Hepatocyte (in vitro differentiated cells): ENCODE measurements around the gene CDCP1. TPM values are rescaled to one million over a fixed set of nuclear protein-coding genes. Genes with fewer than 3 reads are reported as not detected.

ENCODE experiments used
- DNase-seq: peaks from one replicate; pipeline ENCODE4 v3.0.0-alpha.2; 2016; ENCODE audit warnings: low spot score
- H2AFZ ChIP-seq: fragments of 200-600 bp; sonication (generic); 2 replicates; pipeline ENCODE4 v1.6.0; 2016; ENCODE audit warnings: antibody characterized with exemption, mild to moderate bottlenecking
- H3K27ac ChIP-seq: fragments of 200-600 bp; sonication (generic); 2 replicates; pipeline ENCODE4 v1.5.1; 2016; ENCODE audit warnings: mild to moderate bottlenecking
- H3K27me3 ChIP-seq: fragments of 200-600 bp; sonication (generic); 2 replicates; pipeline ENCODE4 v1.6.1; 2016
- H3K36me3 ChIP-seq: fragments of 200-600 bp; sonication (generic); replicated peaks from 2 replicates; pipeline ENCODE4 v1.5.1; 2016; ENCODE audit warnings: low read depth; ENCODE audit not compliant: insufficient read depth
- H3K4me1 ChIP-seq: fragments of 200-600 bp; sonication (generic); 2 replicates; pipeline ENCODE4 v1.5.1; 2016; ENCODE audit warnings: mild to moderate bottlenecking, moderate library complexity; ENCODE audit not compliant: insufficient read depth
- H3K4me2 ChIP-seq: fragments of 200-600 bp; sonication (generic); 2 replicates; pipeline ENCODE4 v1.6.0; 2016
- H3K4me3 ChIP-seq: fragments of 200-600 bp; sonication (generic); 2 replicates; pipeline ENCODE4 v1.5.1; 2016; ENCODE audit warnings: mild to moderate bottlenecking
- H3K79me2 ChIP-seq: fragments of 200-600 bp; sonication (generic); 2 replicates; pipeline ENCODE4 v1.6.0; 2017; ENCODE audit warnings: mild to moderate bottlenecking
- H3K9me2 ChIP-seq: fragments of 200-600 bp; sonication (generic); replicated peaks from 2 replicates; pipeline ENCODE4 v1.6.0; 2017; ENCODE audit warnings: mild to moderate bottlenecking; ENCODE audit not compliant: insufficient read depth
- H3K9me3 ChIP-seq: fragments of 200-600 bp; sonication (generic); 2 replicates; pipeline ENCODE4 v1.5.1; 2016; ENCODE audit warnings: low read depth, mild to moderate bottlenecking
- H4K20me1 ChIP-seq: fragments of 200-600 bp; sonication (generic); 2 replicates; pipeline ENCODE4 v1.6.0; 2016; ENCODE audit warnings: mild to moderate bottlenecking; ENCODE audit not compliant: insufficient read depth, poor library complexity, severe bottlenecking
- EZH2 ChIP-seq: fragments of 200-600 bp; sonication (generic); IDR thresholded peaks from 2 replicates; pipeline ENCODE4 v1.6.1; 2016; ENCODE audit warnings: antibody characterized with exemption, mild to moderate bottlenecking, borderline replicate concordance
- EZH2phosphoT487 ChIP-seq: fragments of 200-600 bp; sonication (generic); IDR thresholded peaks from one replicate; pipeline ENCODE4 v1.6.1; 2018; ENCODE audit warnings: antibody characterized with exemption, mild to moderate bottlenecking, low read depth, moderate library complexity; ENCODE audit not compliant: unreplicated experiment, severe bottlenecking
- WGBS: methylation state at CpG from one replicate; pipeline ENCODE4 v1.1.6; 2016; ENCODE audit warnings: low lambda C conversion rate; ENCODE audit errors: missing lambda C conversion rate; 5-methylcytosine and 5-hydroxymethylcytosine counted together
- polyA plus RNA-seq: library from polyadenylated mRNA; unstranded; fragments of >200 nt; fragmentation: Nextera tagmentation; extraction: Ambion mirVana; gene quantifications from 2 replicates; pipeline ENCODE4 v1.2.1, GENCODE V29; 2016
- total RNA-seq: library from RNA; depleted of rRNA; stranded (reverse); fragments of >200 nt; gene quantifications from 2 replicates; pipeline ENCODE4 v1.2.3, GENCODE V29; 2014
- TF ChIP-seq, protein P1 (sequence below): fragments of 200-600 bp; sonication (generic); IDR thresholded peaks from 2 replicates; pipeline ENCODE4 v1.5.1; 2016; ENCODE audit warnings: antibody characterized with exemption, mild to moderate bottlenecking; ENCODE audit not compliant: poor library complexity

CDCP1 gene
- total and polyA plus RNA-seq, 2 experiments from 2014 or later, result 4.8 to 7.0 TPM

DNA sequence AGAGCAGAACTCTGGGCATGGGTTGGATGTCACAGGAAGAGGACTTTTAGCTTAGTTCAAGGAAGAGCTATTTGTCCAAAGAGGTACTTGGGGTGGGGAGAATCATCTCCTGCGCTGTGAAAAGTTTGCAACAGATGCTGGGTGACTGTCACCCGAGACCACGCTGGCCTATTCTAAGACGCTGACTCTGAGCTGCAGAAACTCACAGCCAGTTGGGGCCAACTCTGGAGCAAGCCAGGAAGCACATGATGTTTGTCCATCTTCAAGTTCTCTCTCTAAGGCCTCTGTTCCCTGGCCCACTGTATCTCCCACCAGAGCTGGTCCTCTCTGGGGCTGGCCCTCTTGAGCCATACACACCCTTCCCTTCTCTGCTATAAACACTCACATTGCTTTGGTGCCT, 17.9 kb upstream of the CDCP1 start:
- no peaks in the 10 kb centered on the region for H3K27me3 ChIP-seq
- no peak overlapping the region for H3K27ac ChIP-seq
- no peaks in the 10 kb centered on the region for H3K79me2 ChIP-seq
- peaks cover 17% of the 10 kb centered on the region for H3K4me1 ChIP-seq
- H3K9me2 ChIP-seq, result no peaks in the 10 kb centered on the region
- WGBS, result 98% methylated on average over 4 of the region's 4 CpGs
- TF ChIP-seq, protein P1, sequence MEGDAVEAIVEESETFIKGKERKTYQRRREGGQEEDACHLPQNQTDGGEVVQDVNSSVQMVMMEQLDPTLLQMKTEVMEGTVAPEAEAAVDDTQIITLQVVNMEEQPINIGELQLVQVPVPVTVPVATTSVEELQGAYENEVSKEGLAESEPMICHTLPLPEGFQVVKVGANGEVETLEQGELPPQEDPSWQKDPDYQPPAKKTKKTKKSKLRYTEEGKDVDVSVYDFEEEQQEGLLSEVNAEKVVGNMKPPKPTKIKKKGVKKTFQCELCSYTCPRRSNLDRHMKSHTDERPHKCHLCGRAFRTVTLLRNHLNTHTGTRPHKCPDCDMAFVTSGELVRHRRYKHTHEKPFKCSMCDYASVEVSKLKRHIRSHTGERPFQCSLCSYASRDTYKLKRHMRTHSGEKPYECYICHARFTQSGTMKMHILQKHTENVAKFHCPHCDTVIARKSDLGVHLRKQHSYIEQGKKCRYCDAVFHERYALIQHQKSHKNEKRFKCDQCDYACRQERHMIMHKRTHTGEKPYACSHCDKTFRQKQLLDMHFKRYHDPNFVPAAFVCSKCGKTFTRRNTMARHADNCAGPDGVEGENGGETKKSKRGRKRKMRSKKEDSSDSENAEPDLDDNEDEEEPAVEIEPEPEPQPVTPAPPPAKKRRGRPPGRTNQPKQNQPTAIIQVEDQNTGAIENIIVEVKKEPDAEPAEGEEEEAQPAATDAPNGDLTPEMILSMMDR, result no peak
- TF ChIP-seq EZH2 (no peak), EZH2phosphoT487 (no peak)
- H3K9me3 ChIP-seq, result no peaks in the 10 kb centered on the region
- H3K36me3 ChIP-seq, result no peaks in the 10 kb centered on the region
- no peak overlapping the region for H2AFZ ChIP-seq
- H3K4me2 ChIP-seq, result no peak overlapping the region
- H4K20me1 ChIP-seq, result no peaks in the 10 kb centered on the region
- no peak overlapping the region for H3K4me3 ChIP-seq
- DNase-seq, result no peak

- Histone ChIP-seq H3K9me3 (no peaks in the 10 kb centered on the region), H3K4me1 (peaks cover 17% of the 10 kb centered on the region), H3K79me2 (no peaks in the 10 kb centered on the region), H3K27ac (no peak overlapping the region), H3K4me3 (no peak overlapping the region), H4K20me1 (no peaks in the 10 kb centered on the region), H3K36me3 (no peaks in the 10 kb centered on the region), H3K27me3 (no peaks in the 10 kb centered on the region), H2AFZ (no peak overlapping the region), H3K9me2 (no peaks in the 10 kb centered on the region), H3K4me2 (no peak overlapping the region)
- WGBS, result 68% methylated on average over 6 of the region's 6 CpGs
- DNase-seq, result no peak
- TF ChIP-seq, protein P1, result no peak
- TF ChIP-seq EZH2phosphoT487 (no peak), EZH2 (no peak)
These were observed 17.3 kb upstream of the CDCP1 start for GRCh38 chr3:45163481-45163880.

DNA sequence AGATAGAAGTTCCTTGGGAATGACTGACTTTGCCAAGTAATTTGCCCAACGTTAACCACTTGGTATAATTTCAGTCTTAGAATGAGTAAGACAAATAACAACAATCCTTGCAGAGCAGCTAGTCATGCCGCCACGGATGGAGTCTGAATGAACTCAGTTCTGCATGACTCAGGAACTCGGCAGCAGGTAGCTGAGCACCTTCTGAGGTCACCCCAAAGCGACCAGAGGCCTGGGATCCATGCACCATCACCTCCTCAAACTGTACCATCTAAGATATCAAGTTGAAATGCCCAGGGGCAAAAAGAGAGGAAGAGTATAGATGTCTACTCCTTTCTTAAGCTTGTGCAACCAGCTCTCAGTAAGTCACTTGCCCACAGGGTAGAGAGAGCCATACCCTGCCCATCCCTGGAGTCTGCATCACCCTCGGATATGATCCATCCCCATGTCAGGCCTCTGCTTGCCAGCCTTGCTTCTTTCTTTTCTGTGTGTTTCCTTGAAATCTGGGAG, 8.5 kb upstream of the CDCP1 start:
- no peaks in the 10 kb centered on the region for H3K4me1 ChIP-seq
- H2AFZ ChIP-seq, result no peak overlapping the region

More for the DNA sequence above, 8.5 kb upstream of the CDCP1 start:
- no peak overlapping the region for H3K4me2 ChIP-seq
- H4K20me1 ChIP-seq, result no peaks in the 10 kb centered on the region
- H3K4me3 ChIP-seq, result no peak overlapping the region
- H3K9me2 ChIP-seq, result no peaks in the 10 kb centered on the region
- 89% methylated on average over 6 of the region's 6 CpGs for WGBS
- no peaks in the 10 kb centered on the region for H3K27me3 ChIP-seq
- no peaks in the 10 kb centered on the region for H3K36me3 ChIP-seq
- no peak for DNase-seq
- no peaks in the 10 kb centered on the region for H3K79me2 ChIP-seq
- no peak overlapping the region for H3K27ac ChIP-seq
- TF ChIP-seq, protein P1, result no peak
- no peak for TF ChIP-seq EZH2
- H3K9me3 ChIP-seq, result peaks cover 5% of the 10 kb centered on the region
